Peyer's patch (tissue), 4 donors: Measurements from ENCODE around the gene ENHO.

Source experiments
- POLR2A ChIP-seq, 2 donors: fragments of 450-650 bp; IDR thresholded peaks; one replicate each; pipeline ENCODE4 v1.5.1; 2017; ENCODE audit warnings: antibody characterized with exemption in 2 of 2, mild to moderate bottlenecking in 2 of 2, moderate library complexity in 2 of 2
- TF ChIP-seq, protein P1 (sequence below), 6 experiments: fragments of 450-650 bp in 4 of 6; fragments of 200-600 bp in 2 of 6; sonication (generic) in 1 of 6; IDR thresholded peaks; one replicate each; pipeline ENCODE4 v1.5.1; 2017 to 2019; ENCODE audit warnings: antibody characterized with exemption in 6 of 6, mild to moderate bottlenecking in 3 of 6, moderate library complexity in 1 of 6

DNA sequence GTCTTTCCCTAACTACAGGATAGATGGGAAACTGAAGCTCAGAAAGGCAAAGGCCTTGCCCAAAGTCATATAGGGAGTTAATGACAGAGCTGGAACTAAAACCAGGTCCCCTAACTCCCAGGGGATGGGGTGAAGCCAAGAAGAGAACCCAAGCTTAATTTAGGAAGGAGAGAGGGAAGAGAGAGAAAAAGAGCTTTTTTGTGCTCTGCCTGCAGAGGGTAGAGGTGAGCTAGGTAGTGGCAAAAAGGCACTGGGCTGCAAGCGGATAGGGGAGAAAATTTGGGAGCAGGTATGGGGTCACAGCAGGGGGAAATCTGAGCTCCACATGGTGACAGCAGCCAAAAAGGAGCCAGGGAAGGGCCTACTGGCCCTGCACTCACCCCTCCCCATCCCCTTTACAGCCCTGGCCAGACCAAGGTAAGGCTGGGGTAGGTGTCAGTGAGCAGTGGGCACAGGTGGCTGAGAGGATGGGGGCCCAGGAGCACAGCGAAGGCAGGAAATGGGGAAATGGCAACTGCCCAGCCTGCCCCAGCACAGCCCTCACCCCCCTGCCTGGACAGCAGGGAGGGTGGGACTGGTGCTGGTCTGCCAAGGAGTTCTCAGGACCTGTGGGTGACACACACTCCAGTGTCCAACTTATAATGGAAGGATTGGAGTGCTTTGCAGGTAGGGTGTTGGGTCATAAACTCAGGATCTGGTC, 3.3 kb downstream of the ENHO start:
- TF ChIP-seq, protein P1, sequence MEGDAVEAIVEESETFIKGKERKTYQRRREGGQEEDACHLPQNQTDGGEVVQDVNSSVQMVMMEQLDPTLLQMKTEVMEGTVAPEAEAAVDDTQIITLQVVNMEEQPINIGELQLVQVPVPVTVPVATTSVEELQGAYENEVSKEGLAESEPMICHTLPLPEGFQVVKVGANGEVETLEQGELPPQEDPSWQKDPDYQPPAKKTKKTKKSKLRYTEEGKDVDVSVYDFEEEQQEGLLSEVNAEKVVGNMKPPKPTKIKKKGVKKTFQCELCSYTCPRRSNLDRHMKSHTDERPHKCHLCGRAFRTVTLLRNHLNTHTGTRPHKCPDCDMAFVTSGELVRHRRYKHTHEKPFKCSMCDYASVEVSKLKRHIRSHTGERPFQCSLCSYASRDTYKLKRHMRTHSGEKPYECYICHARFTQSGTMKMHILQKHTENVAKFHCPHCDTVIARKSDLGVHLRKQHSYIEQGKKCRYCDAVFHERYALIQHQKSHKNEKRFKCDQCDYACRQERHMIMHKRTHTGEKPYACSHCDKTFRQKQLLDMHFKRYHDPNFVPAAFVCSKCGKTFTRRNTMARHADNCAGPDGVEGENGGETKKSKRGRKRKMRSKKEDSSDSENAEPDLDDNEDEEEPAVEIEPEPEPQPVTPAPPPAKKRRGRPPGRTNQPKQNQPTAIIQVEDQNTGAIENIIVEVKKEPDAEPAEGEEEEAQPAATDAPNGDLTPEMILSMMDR (IDR thresholded peaks at IDR 0.05), result no peak
- no peak for TF ChIP-seq POLR2A (IDR thresholded peaks at IDR 0.05)
